Psoas muscle (tissue), 8 donors: ENCODE measurements around the gene DCAF12. TPM values are rescaled to one million over a fixed set of nuclear protein-coding genes. Genes with fewer than 3 reads are reported as not detected.
A peak's percentile ranks its signal among the peaks of the same experiment; 100 is the strongest.

Experiments used
- ATAC-seq, 4 donors: fragments of 200-7000 bp; cut with Tn5 transposase; one replicate each; pipeline ENCODE4 v1.9.1; 2020; ENCODE audit warnings: moderate library complexity in 3 of 4, mild to moderate bottlenecking in 2 of 4
- DNase-seq, 2 donors: peaks; one replicate each; pipeline ENCODE4 v3.0.0-alpha.2; 2020
- H3K27ac ChIP-seq: fragments of 200-600 bp; one replicate; pipeline ENCODE4 v1.8.0; 2022
- H3K27me3 ChIP-seq, 3 donors: fragments of 200-600 bp in 1 of 3; one replicate each; pipeline versions ENCODE4 v1.6.1 to v1.8.0; 2013 to 2022; ENCODE audit warnings: low read length in 2 of 3, mild to moderate bottlenecking in 2 of 3, moderate library complexity in 1 of 3; ENCODE audit not compliant: insufficient read depth in 3 of 3
- H3K36me3 ChIP-seq, 2 donors: fragments of 200-600 bp in 1 of 2; one replicate each; pipeline versions ENCODE4 v1.6.1 to v1.8.0; 2013 to 2022; ENCODE audit warnings: low read depth in 1 of 2, mild to moderate bottlenecking in 1 of 2, moderate library complexity in 1 of 2; ENCODE audit not compliant: insufficient read depth in 1 of 2
- H3K4me1 ChIP-seq: fragments of 200-600 bp; one replicate; pipeline ENCODE4 v1.8.0; 2022
- H3K4me3 ChIP-seq: fragments of 200-600 bp; one replicate; pipeline ENCODE4 v1.8.0; 2022; ENCODE audit warnings: mild to moderate bottlenecking
- H3K9me3 ChIP-seq: fragments of 200-600 bp; one replicate; pipeline ENCODE4 v1.8.0; 2022
- CTCF ChIP-seq: fragments of 200-600 bp; IDR thresholded peaks from one replicate; pipeline ENCODE4 v1.8.0; 2022; ENCODE audit warnings: antibody characterized with exemption
- WGBS, 3 donors: extraction: QIAGEN DNeasy Blood & Tissue Kit; methylation state at CpG; one replicate each; pipeline versions ENCODE4 v1.1.6 to v1.1.7; 2013; 5-methylcytosine and 5-hydroxymethylcytosine counted together
- intact Hi-C, 2 donors: fragments of 100-400 bp; cut with DNase I; formaldehyde crosslinking; loops; one replicate each; pipeline versions ENCODE4 v1.11.0 to v1.14.2; 2022
- polyA plus RNA-seq, 3 donors: library from polyadenylated mRNA; stranded (reverse); fragments of 200-250 nt; gene quantifications; one replicate each; pipeline ENCODE4 v1.2.3, GENCODE V29; 2013
- total RNA-seq, 4 donors: library from RNA; stranded (reverse); fragmentation: NEBNext Ultra II Directional in 2 of 4; extraction: Animal tissue kit (Norgen Biotek cat#: 25700) in 2 of 4; gene quantifications; one replicate each; pipeline versions ENCODE4 v1.2.1 to v1.2.4, GENCODE V29; 2021 to 2023
- donor health status: healthy with polysubstance abuse.
- donor health status: DM: no; HTN: no; CAD: no; lungs with moderate emphysema.
- donor health status: Bipolar disorder and iron deficiency.
- donor health status: healthy.
- donor health status: DM: yes; HTN: yes; CAD: no.
- donor health status: DM: no; HTN: no; CAD: no.
- donor health status: DM: no; HTN: no; CAD: no.
- donor health status: DM: yes; HTN: yes; CAD: no.

DCAF12 gene
- total and polyA plus RNA-seq, 7 donors, result 15.8 to 38.0 (median 23.0) TPM

- Histone ChIP-seq H3K9me3 (no peaks in the 10 kb centered on the region), H3K27me3 (no peaks in the 10 kb centered on the region), H3K4me3 (no peak overlapping the region), H3K4me1 (peaks cover 19% of the 10 kb centered on the region), H3K36me3 (peaks cover 9 to 87% of the 10 kb centered on the region in 2 donors), H3K27ac (no peak overlapping the region)
- DNase-seq, result no peak
- no peak for TF ChIP-seq CTCF
- WGBS, 3 donors, result 58 to 89% (median 69%) methylated on average over 7 of the region's 7 CpGs
- intact Hi-C loops, result loop anchor here in 1 of 2 donors (5.0 kb wide), 1 partner anchor 42 kb away; the partner anchor contains the start of gene UBAP2
- no peak for ATAC-seq
Measured at GRCh38 chr9:34089311-34089710, 37.2 kb downstream of the DCAF12 start.

GRCh38 chr9:34087370-34087769 lies 39.1 kb downstream of the DCAF12 start:
- ATAC-seq (no peak), DNase-seq (no peak)
- no peak for TF ChIP-seq CTCF
- Histone ChIP-seq H3K36me3 (peaks cover 6 to 67% of the 10 kb centered on the region in 2 donors), H3K27me3 (no peaks in the 10 kb centered on the region), H3K4me3 (no peak overlapping the region), H3K4me1 (peaks cover 31% of the 10 kb centered on the region), H3K9me3 (no peaks in the 10 kb centered on the region), H3K27ac (peak overlapping the region; percentile 33)
- WGBS, 3 donors, result 37 to 43% (median 41%) methylated on average over 1 of the region's 1 CpG
- intact Hi-C loops, result loop anchor here in 1 of 2 donors (5.0 kb wide), 1 partner anchor 40 kb away; the partner anchor contains the start of gene UBAP2

GRCh38 chr9:34086864-34087263 lies 39.6 kb downstream of the DCAF12 start:
- Histone ChIP-seq H3K4me1 (peaks cover 31% of the 10 kb centered on the region), H3K27ac (peak overlapping the region; percentile 83), H3K4me3 (no peak overlapping the region), H3K27me3 (no peaks in the 10 kb centered on the region), H3K36me3 (peaks cover 6 to 62% of the 10 kb centered on the region in 2 donors), H3K9me3 (no peaks in the 10 kb centered on the region)
- DNase-seq, result no peak
- intact Hi-C loops, result loop anchor here in 1 of 2 donors (5.0 kb wide), 1 partner anchor 40 kb away; the partner anchor contains the start of gene UBAP2
- no peak for ATAC-seq
- TF ChIP-seq CTCF, result no peak

- peaks cover 3 to 53% of the 10 kb centered on the region in 2 donors for H3K36me3 ChIP-seq
- DNase-seq (peak in 1 of 2 donors; percentile 17), ATAC-seq (peak; percentile 59 to 75 (median 72))
- intact Hi-C loops, result loop anchor here in 1 of 2 donors (5.0 kb wide), 1 partner anchor 39 kb away; the partner anchor contains the start of gene UBAP2
- 32 to 59% (median 38%) methylated on average over 6 of the region's 6 CpGs for WGBS, 3 donors
- no peaks in the 10 kb centered on the region for H3K9me3 ChIP-seq
- no peak overlapping the region for H3K4me3 ChIP-seq
- peaks cover 31% of the 10 kb centered on the region for H3K4me1 ChIP-seq
- peak overlapping the region; percentile 83 for H3K27ac ChIP-seq
- no peak for TF ChIP-seq CTCF
- no peaks in the 10 kb centered on the region for H3K27me3 ChIP-seq
Measured at GRCh38 chr9:34085581-34086500, 40.7 kb downstream of the DCAF12 start.
